NCI-H1436 (cell line): ENCODE measurements around the gene ZHX3.

Experiments
- DNase-seq: peaks from one replicate; lab custom pipeline; 2025; lab: John Stamatoyannopoulos, UW

Gene ZHX3

GRCh38 chr20:41171736-41172295, 145.7 kb downstream of the ZHX3 start:
- no peak for DNase-seq

- no peak for DNase-seq
Observed at GRCh38 chr20:41170386-41171105, 147.0 kb downstream of the ZHX3 start.

- DNase-seq = no peak
Observed at GRCh38 chr20:41169791-41170351, 147.7 kb downstream of the ZHX3 start.

GRCh38 chr20:41169162-41169690, 148.3 kb downstream of the ZHX3 start:
- DNase-seq = no peak

GRCh38 chr20:41168281-41169161, 149.0 kb downstream of the ZHX3 start:
- no peak for DNase-seq

DNA sequence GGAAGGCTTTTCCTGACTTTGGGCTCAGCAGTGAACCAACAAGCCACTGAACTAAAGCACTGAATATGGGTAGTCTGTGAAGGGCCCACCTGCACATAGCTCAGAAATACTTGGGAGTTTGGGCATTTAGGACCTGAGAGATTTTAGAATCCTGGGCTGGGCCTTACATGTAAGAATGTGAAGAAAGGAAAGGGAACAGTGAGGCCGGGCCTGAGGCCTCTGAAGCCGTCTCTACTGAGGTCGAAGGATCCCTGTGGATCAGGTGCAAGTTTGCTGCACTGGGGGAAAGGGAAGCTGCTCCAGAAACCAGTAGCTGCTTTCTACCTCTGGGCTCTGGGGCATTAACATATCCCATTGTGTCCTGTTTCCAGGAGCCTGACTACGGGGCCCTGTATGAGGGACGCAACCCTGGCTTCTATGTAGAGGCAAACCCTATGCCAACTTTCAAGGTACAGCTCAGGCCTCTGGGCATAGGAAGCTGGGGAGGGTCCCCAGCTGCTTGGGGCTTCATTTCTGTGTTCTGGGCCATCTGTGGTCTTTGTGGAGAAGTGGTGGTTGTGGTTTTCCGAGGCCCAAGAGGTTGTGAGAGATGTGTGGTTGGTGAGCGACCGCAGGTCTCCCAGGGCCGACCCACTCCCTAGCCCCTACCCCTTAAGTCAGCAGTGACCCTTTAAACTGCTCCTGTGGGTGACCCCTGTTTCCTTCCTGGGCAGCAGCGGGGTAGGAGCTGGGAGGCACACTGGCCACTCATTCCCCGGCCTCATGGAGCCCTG, 149.9 kb downstream of the ZHX3 start:
- no peak for DNase-seq

DNA sequence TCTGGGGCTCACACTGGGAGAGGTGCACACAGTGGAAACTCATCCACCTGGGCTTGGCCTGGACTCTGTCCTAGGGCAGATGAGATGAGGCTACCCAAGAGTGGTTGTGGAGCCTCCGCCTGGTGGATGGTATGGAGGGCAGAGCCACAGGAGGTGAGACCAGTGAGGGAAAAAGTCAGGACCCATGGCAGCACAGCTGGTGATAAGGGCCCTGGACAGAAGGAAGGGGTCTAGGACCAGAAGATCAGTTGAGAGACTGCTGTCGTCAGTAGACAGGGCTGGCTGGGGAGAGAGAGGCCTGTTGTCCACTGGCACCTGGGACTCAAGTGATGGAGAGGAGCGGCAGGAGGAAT, 150.4 kb downstream of the ZHX3 start:
- no peak for DNase-seq

- DNase-seq = no peak
Observed at GRCh38 chr20:41166201-41167117, 151.1 kb downstream of the ZHX3 start.

- no peak for DNase-seq
Observed at GRCh38 chr20:41165001-41165882, 152.3 kb downstream of the ZHX3 start.

GRCh38 chr20:41163821-41164220, 153.7 kb downstream of the ZHX3 start:
- DNase-seq = no peak

DNA sequence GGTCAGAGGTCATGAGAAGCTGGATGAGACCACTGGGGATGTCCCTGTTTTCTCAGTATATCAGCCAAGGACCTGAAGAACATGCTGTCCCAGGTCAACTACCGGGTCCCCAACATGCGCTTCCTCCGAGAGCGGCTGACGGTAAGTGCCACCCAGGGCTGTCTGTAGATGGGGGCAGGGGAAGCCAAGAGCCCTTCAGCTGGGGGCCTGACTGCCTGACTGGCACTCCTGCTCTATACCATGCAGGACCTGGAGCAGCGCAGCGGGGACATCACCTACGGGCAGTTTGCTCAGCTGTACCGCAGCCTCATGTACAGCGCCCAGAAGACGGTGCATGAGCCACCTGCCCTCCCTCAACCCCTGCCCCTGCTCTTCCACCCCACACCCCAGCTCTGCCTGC, 155.1 kb downstream of the ZHX3 start:
- DNase-seq = no peak

- no peak for DNase-seq
Observed at GRCh38 chr20:41161886-41162285, 155.6 kb downstream of the ZHX3 start.

- no peak for DNase-seq
Observed at GRCh38 chr20:41160686-41161085, 156.8 kb downstream of the ZHX3 start.

DNA sequence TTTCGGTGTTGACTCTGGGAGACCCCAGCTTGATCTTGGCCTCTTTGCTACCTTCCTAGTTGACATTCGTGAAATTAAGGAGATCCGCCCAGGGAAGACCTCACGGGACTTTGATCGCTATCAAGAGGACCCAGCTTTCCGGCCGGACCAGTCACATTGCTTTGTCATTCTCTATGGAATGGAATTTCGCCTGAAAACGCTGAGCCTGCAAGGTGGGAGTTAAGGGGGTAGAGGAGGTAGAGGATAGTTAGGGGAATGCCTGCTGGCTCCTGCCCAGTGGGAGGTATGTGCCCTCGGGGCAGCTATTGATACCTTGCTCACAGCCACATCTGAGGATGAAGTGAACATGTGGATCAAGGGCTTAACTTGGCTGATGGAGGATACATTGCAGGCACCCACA, 158.0 kb downstream of the ZHX3 start:
- DNase-seq = no peak

GRCh38 chr20:41158082-41158625, 159.4 kb downstream of the ZHX3 start:
- DNase-seq = no peak

GRCh38 chr20:41155261-41155660, 162.3 kb downstream of the ZHX3 start:
- no peak for DNase-seq

DNA sequence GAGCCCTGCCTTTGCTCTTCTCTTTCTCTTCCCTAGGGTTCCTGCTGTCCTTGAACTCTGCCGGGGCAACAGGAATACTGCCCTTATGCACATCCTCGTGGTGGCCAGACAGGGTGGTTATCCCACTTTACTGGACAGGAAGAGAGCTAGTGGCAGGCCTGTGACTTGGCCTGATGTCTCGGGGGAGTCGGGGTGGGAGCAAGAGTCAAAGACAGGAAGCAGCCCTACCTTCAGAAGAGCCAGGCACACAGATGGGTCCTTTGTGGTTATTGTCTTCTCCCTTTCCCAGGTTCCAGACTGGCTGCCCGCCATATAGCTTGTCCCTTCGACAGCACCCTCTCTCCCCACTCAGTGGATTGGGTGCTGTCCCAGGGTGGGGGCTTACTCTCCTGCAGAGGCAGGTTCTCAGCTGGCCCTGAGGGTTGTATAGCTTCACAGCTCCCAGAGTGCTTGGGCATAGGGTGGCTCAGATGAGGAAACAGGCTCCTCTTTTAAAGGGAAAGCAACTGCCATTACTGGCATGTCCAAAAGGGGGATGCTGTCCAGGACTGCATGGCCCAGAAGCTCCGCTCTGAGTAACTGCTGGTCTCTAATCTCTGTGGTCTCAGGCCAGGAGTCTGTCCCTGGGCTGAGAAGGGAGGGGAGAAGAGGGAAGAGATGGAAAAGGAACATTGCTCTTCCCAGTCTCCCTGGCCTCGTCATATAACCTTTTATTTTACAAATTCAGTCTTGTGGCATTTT, 162.9 kb downstream of the ZHX3 start:
- no peak for DNase-seq

GRCh38 chr20:41152108-41152757, 165.3 kb downstream of the ZHX3 start:
- no peak for DNase-seq
